ENCODE measurements around the gene FAF2. TPM values are rescaled to one million over a fixed set of nuclear protein-coding genes. Genes with fewer than 3 reads are reported as not detected.
A peak's percentile ranks its signal among the peaks of the same experiment; 100 is the strongest.

FAF2 gene
- total and polyA plus RNA-seq, 12 donors: 21.2 to 68.2 (median 40.6) TPM

DNA sequence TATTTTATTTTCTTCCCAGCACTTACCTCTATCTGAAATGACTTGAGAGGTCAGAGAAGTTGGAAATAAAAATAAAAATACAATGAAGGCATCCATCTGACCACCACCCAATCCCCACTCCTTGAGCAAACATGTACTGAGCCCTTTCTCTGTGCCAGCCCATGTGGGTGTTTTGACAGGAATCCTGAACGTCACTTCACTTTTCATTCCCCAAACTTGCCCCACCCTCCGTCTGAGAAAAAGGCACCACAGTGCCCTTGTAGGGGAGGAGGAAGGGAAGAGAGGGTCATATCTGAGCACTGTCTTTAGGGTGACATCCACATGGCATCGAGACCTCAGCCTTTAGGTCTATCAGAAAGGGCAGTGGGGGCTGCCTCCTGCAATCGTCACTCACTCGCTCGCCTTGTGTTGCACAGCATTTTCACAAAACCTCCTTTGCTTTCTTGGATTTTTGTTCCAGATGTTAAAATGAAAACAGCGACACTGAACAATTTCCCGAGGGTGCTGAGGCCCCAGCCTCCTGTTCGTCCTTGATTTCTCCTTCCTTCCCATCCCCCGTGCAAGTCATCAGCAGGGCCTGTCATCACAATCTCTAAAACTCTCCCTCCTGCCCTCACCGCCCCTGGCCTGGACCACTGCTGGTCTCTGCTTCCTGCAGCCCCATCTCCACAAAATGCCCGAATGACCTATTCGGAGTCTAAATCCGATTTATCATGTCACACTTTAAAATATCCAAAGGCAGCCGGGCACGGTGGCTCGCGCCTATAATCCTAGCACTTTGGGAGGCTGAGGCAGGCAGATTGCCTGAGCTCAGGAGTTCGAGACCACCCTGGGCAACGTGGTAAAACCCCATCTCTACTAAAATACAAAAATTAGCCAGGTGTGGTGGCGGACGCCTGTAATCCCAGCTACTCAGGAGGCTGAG lies 46.6 kb upstream of the FAF2 start:
- 86 to 89% (median 87%) methylated on average over 22 of the region's 22 CpGs for WGBS, 4 donors
- no peak overlapping the region for H3K4me3 ChIP-seq
- H3K4me1 ChIP-seq (replicated peaks in 1 of 2): no peaks in the 10 kb centered on the region
- H3K36me3 ChIP-seq (replicated peaks in 1 of 2): peaks cover 0 to 31% of the 10 kb centered on the region in 2 donors
- no peaks in the 10 kb centered on the region for H3K9me3 ChIP-seq (replicated peaks in 1 of 3)
- TF ChIP-seq CTCF (IDR thresholded peaks at IDR 0.05) (no peak), POLR2A (IDR thresholded peaks at IDR 0.05) (no peak)
- no peak for DNase-seq
- intact Hi-C loops (cut with DNase I): no loop called here
- no peak overlapping the region for H3K27ac ChIP-seq
- H3K27me3 ChIP-seq: no peaks in the 10 kb centered on the region

DNA sequence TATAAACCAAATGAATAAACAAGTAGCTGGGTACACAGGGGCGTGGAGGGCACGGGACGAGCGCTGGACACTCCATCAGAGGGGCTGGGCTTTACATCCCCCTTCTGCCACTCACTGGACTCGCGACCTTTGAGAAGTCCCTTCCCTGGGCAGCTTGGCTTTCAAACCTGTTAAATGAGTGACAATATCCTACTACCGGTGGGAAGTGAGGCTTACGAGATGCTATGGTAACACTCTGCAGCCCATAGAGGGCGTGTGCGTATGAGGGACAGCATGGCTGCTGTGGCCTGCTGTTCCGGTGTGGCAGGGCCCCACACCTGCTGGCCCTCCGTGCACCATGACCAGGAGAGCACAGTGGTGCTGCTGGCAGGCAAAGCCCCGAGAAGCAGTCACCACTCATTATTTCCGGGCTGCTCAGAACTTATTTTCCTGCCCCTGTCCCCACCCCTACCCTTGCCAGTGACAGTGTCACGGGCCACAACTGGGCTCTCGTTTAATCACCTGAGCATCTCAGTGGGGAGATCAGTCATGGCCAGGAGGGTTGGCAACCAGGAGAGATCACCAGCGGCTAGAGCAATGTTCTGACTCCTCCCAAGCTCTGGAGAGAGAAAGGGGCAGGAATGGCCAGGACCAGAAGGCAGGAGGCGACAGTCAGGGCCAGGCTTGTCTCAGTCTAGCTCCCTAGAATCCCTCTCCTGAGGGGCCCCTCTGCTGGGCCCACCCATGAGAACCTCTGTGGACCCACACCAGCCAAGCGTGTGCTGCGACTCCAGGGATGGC lies 42.3 kb upstream of the FAF2 start:
- no peak for DNase-seq
- no peaks in the 10 kb centered on the region for H3K27me3 ChIP-seq
- intact Hi-C loops (cut with DNase I): no loop called here
- peaks cover 0 to 39% of the 10 kb centered on the region in 2 donors for H3K36me3 ChIP-seq (replicated peaks in 1 of 2)
- no peak overlapping the region for H3K4me3 ChIP-seq
- no peak overlapping the region for H3K27ac ChIP-seq
- no peaks in the 10 kb centered on the region for H3K9me3 ChIP-seq (replicated peaks in 1 of 3)
- no peak for TF ChIP-seq CTCF (IDR thresholded peaks at IDR 0.05)
- no peak for TF ChIP-seq POLR2A (IDR thresholded peaks at IDR 0.05)
- 83 to 92% (median 90%) methylated on average over 18 to 20 of the region's 20 CpGs for WGBS, 4 donors
- H3K4me1 ChIP-seq (replicated peaks in 1 of 2): peaks cover 5 to 8% of the 10 kb centered on the region in 2 donors

- 84 to 91% (median 87%) methylated on average over 9 of the region's 9 CpGs for WGBS, 4 donors
- Histone ChIP-seq H3K27me3 (no peaks in the 10 kb centered on the region), H3K4me3 (no peak overlapping the region), H3K36me3 (replicated peaks in 1 of 2) (peaks cover 0 to 39% of the 10 kb centered on the region in 2 donors), H3K4me1 (replicated peaks in 1 of 2) (peaks cover 12 to 15% of the 10 kb centered on the region in 2 donors), H3K27ac (no peak overlapping the region), H3K9me3 (replicated peaks in 1 of 3) (no peaks in the 10 kb centered on the region)
- intact Hi-C loops (cut with DNase I): no loop called here
- DNase-seq: peak in 3 of 7 donors; percentile 5 to 37 (median 9)
- TF ChIP-seq CTCF (IDR thresholded peaks at IDR 0.05): no peak
Observed at GRCh38 chr5:176406436-176407052, 41.6 kb upstream of the FAF2 start.

All from adrenal gland (tissue), 12 donors.